ENCODE data around the gene PDPN. TPM values are rescaled to one million over a fixed set of nuclear protein-coding genes. Genes with fewer than 3 reads are reported as not detected.

The PDPN gene
- total RNA-seq, 3 donors from 2014 or later = 18.1 to 38.8 (median 29.2) TPM

DNA sequence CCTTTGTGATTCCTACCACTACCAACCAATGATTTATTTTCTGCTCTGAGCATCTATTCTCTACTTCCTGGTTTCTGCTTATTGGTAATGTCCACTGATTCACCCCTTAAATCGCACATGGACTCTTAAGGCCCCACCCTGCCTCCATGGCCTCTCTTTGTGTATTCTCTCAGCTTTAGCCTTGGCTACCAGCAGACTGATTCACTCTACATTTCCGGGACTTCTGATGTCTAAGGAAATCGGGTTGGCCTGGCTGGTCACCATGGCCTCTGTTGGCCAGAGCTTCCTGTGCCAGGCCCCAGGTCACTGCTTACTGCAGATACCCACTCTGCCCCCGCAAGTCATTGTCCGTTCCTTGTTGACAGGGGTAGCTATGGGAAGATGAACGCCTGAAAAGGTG, 40.9 kb downstream of the PDPN start:
- Histone ChIP-seq H3K4me1 (peaks cover 0 to 4% of the 10 kb centered on the region in 2 donors), H3K27me3 (no peaks in the 10 kb centered on the region), H3K36me3 (no peaks in the 10 kb centered on the region), H3K9me3 (no peaks in the 10 kb centered on the region), H3K27ac (no peak overlapping the region), H3K4me3 (no peak overlapping the region)
- TF ChIP-seq POLR2AphosphoS5 (IDR thresholded peaks at IDR 0.05) (no peak), POLR2A (IDR thresholded peaks at IDR 0.05) (no peak)
- TF ChIP-seq, protein P1, sequence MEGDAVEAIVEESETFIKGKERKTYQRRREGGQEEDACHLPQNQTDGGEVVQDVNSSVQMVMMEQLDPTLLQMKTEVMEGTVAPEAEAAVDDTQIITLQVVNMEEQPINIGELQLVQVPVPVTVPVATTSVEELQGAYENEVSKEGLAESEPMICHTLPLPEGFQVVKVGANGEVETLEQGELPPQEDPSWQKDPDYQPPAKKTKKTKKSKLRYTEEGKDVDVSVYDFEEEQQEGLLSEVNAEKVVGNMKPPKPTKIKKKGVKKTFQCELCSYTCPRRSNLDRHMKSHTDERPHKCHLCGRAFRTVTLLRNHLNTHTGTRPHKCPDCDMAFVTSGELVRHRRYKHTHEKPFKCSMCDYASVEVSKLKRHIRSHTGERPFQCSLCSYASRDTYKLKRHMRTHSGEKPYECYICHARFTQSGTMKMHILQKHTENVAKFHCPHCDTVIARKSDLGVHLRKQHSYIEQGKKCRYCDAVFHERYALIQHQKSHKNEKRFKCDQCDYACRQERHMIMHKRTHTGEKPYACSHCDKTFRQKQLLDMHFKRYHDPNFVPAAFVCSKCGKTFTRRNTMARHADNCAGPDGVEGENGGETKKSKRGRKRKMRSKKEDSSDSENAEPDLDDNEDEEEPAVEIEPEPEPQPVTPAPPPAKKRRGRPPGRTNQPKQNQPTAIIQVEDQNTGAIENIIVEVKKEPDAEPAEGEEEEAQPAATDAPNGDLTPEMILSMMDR (IDR thresholded peaks at IDR 0.05) = no peak
- intact Hi-C loops (cut with DNase I; ENCODE audit: low total_unique reads) = no loop called here
- no peak for DNase-seq (ENCODE audit: low spot score in 2 of 2)

DNA sequence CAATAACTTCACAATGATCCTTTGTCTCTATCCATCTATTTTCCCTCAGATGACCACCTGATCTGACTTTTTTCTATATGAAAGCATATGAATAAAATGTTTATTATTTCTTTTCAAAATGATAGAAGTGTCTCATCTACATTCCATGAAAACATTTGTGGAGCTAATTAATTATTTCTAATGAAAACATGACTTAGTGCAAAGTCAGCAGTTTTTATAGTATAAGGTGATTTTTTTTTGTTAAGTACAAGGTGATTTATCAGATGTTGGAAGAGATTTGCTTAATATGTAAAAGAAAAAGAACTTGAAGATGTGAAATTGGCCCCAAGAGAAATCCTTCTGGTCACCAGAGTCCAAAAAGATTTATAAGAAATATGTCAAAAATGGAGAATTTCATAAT, 43.5 kb downstream of the PDPN start:
- H3K27me3 ChIP-seq = no peaks in the 10 kb centered on the region
- no peak for DNase-seq (ENCODE audit: low spot score in 2 of 2)
- intact Hi-C loops (cut with DNase I; ENCODE audit: low total_unique reads) = no loop called here

DNA sequence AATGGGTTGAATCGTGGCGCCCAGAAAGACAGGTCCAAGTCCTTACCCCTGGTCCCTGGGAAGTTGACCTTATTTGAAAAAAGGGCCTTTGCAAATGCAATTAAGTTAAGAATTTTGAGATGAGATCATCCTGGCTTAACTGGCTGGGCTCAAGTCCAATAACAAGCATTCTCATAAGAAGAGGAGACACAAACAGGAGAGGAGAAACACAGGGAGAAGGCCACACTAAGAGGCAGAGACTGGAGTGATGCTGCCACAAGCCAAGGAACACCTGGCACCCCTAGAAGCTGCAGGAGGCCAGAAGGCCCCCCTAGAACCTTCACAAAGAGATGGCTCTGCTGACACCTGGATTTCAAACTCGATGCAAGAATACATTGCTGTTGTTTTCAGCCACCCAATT, 44.6 kb downstream of the PDPN start:
- no peaks in the 10 kb centered on the region for H3K9me3 ChIP-seq
- no peak for DNase-seq (ENCODE audit: low spot score in 2 of 2)
- TF ChIP-seq POLR2AphosphoS5 (IDR thresholded peaks at IDR 0.05) (no peak), POLR2A (IDR thresholded peaks at IDR 0.05) (no peak)
- TF ChIP-seq, protein P1 (IDR thresholded peaks at IDR 0.05) = no peak
- intact Hi-C loops (cut with DNase I; ENCODE audit: low total_unique reads) = no loop called here
- no peaks in the 10 kb centered on the region for H3K4me1 ChIP-seq
- no peaks in the 10 kb centered on the region for H3K27me3 ChIP-seq
- no peaks in the 10 kb centered on the region for H3K36me3 ChIP-seq
- H3K4me3 ChIP-seq = no peak overlapping the region
- H3K27ac ChIP-seq = no peak overlapping the region

More for the DNA sequence above, 43.5 kb downstream of the PDPN start:
- Histone ChIP-seq H3K4me3 (no peak overlapping the region), H3K4me1 (no peaks in the 10 kb centered on the region), H3K9me3 (no peaks in the 10 kb centered on the region), H3K27ac (no peak overlapping the region), H3K36me3 (no peaks in the 10 kb centered on the region)
- TF ChIP-seq POLR2A (IDR thresholded peaks at IDR 0.05) (no peak), POLR2AphosphoS5 (IDR thresholded peaks at IDR 0.05) (no peak)
- TF ChIP-seq, protein P1 (IDR thresholded peaks at IDR 0.05) = no peak

DNA sequence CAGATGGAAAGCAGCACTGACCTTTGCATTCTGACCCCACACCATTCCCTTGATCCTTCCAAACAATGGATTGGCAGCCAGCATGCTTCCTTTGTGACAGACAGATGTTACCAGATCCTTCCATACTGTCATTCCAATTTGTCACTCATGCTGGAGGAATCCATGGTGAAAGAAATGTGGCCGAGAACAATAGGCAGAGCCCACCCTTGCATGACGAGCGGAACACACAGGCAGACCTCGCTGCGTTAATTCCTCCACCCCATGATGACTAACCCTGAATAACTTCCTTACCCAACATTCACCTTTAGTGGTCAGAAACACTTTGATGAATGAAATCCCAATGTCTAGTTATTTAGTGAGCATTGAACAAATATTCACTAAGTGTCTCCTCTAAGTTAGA, 45.1 kb downstream of the PDPN start:
- no peaks in the 10 kb centered on the region for H3K9me3 ChIP-seq
- H3K36me3 ChIP-seq = no peaks in the 10 kb centered on the region
- TF ChIP-seq POLR2AphosphoS5 (IDR thresholded peaks at IDR 0.05) = no peak
- TF ChIP-seq, protein P1 (IDR thresholded peaks at IDR 0.05) = no peak
- DNase-seq (ENCODE audit: low spot score in 2 of 2) = no peak
- H3K4me3 ChIP-seq = no peak overlapping the region
- intact Hi-C loops (cut with DNase I; ENCODE audit: low total_unique reads) = no loop called here
- no peaks in the 10 kb centered on the region for H3K27me3 ChIP-seq
- H3K27ac ChIP-seq = no peak overlapping the region
- no peaks in the 10 kb centered on the region for H3K4me1 ChIP-seq

DNA sequence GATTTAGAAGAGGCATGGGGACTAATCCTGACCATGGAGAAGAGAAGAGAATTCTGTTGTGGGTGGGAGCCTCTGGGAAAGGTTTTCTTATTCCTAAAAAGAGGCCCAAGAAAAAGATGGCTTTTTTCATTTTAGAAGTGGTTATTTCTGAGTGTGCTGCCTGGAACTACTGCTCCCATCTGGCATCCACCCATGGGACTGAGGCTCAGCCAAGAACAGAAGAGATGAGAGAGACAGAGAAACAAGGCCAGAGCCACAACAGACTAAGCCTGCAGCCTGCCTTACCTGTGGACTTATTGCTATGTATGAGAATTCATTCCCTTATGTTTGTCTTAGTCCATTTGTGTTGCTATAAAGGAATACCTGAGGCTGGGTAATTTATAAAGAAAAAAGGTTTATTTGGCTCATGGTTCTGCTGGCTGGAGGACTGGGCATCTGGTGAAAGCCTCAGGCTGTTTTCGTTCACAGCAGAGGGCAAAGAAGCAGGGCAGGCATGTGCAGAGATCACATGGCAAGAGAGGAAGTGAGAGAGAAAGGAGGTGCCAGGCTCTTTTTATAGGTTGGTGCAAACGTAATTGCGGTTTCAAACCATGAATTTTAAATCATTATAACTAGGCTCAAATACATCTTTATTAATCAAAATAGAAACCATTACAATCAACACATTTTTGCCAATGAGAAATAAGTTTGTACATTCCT, 58.8 kb downstream of the PDPN start:
- Histone ChIP-seq H3K27me3 (no peaks in the 10 kb centered on the region), H3K9me3 (peaks cover 3 to 11% of the 10 kb centered on the region in 2 donors), H3K36me3 (no peaks in the 10 kb centered on the region), H3K4me3 (no peak overlapping the region), H3K4me1 (no peaks in the 10 kb centered on the region), H3K27ac (no peak overlapping the region)
- intact Hi-C loops (cut with DNase I; ENCODE audit: low total_unique reads) = no loop called here
- no peak for DNase-seq (ENCODE audit: low spot score in 2 of 2)
- no peak for TF ChIP-seq POLR2AphosphoS5 (IDR thresholded peaks at IDR 0.05)
- TF ChIP-seq, protein P1 (IDR thresholded peaks at IDR 0.05) = no peak
- TF ChIP-seq POLR2A (IDR thresholded peaks at IDR 0.05) = no peak

Measured in breast epithelium (tissue), 4 donors.